Right lobe of liver (tissue), 6 donors: ENCODE data around the gene CIART. TPM values are rescaled to one million over a fixed set of nuclear protein-coding genes. Genes with fewer than 3 reads are reported as not detected.

Experiments used
- ATAC-seq, 4 donors: fragments of 200-7000 bp; cut with Tn5 transposase; one replicate each; pipeline ENCODE4 v1.9.1; 2020; ENCODE audit warnings: mild to moderate bottlenecking in 4 of 4, moderate library complexity in 4 of 4
- DNase-seq, 3 donors: peaks; one replicate each; pipeline ENCODE4 v3.0.0-alpha.2; 2020
- H3K27ac ChIP-seq, 3 donors: fragments of 200-600 bp; one replicate each; pipeline ENCODE4 v1.8.0; 2022
- H3K27me3 ChIP-seq, 2 donors: fragments of 200-600 bp; one replicate each; pipeline ENCODE4 v1.8.0; 2022
- H3K36me3 ChIP-seq, 4 donors: fragments of 200-600 bp; sonication (generic) in 1 of 4; one replicate each; pipeline versions ENCODE4 v1.5.1 to v1.8.0; 2017 to 2022; ENCODE audit warnings: control low read depth in 1 of 4
- H3K4me1 ChIP-seq, 4 donors: fragments of 200-600 bp; sonication (generic) in 1 of 4; one replicate each; pipeline versions ENCODE4 v1.5.1 to v1.8.0; 2017 to 2022; ENCODE audit warnings: control low read depth in 1 of 4
- H3K4me3 ChIP-seq, 3 donors: fragments of 200-600 bp; one replicate each; pipeline ENCODE4 v1.8.0; 2022
- H3K9me3 ChIP-seq, 4 donors: fragments of 200-600 bp; sonication (generic) in 1 of 4; one replicate each; pipeline versions ENCODE4 v1.5.1 to v1.8.0; 2017 to 2022; ENCODE audit warnings: control low read depth in 1 of 4
- POLR2A ChIP-seq: fragments of 450-650 bp; IDR thresholded peaks from one replicate; pipeline ENCODE4 v1.6.1; 2017; ENCODE audit warnings: antibody characterized with exemption, mild to moderate bottlenecking
- WGBS: methylation state at CpG from one replicate; pipeline ENCODE4 v1.1.6; 2018; ENCODE audit warnings: low coverage, low lambda C conversion rate; ENCODE audit not compliant: insufficient coverage; ENCODE audit errors: missing lambda C conversion rate; 5-methylcytosine and 5-hydroxymethylcytosine counted together
- intact Hi-C, 2 donors: fragments of 100-400 bp; cut with DNase I; formaldehyde crosslinking; loops; one replicate each; pipeline versions ENCODE4 v1.11.2 to v1.14.1; 2022
- total RNA-seq, 6 experiments: library from RNA; depleted of rRNA in 2 of 6; stranded (reverse); fragments of >200 nt in 2 of 6; fragmentation: NEBNext Ultra II Directional in 3 of 6; extraction: Animal tissue kit (Norgen Biotek cat#: 25700) in 3 of 6; gene quantifications; one replicate each; pipeline versions ENCODE4 v1.1.0 to v1.2.4, GENCODE V29; 2016 to 2023
- TF ChIP-seq, protein P1 (sequence below), 4 donors: fragments of 200-600 bp in 3 of 4; fragments of 450-650 bp in 1 of 4; IDR thresholded peaks; one replicate each; pipeline versions ENCODE4 v1.5.1 to v1.8.0; 2016 to 2022; ENCODE audit warnings: antibody characterized with exemption in 4 of 4, mild to moderate bottlenecking in 2 of 4
- donor health status: DM: no; HTN: yes; CAD: no.
- donor health status: DM: no; HTN: no; CAD: no.
- donor health status: DM: no; HTN: no; CAD: no.
- donor health status: DM: no; HTN: yes; CAD: no.
- donor health status: DM: no; HTN: yes; CAD: no.

Gene CIART
- total RNA-seq, 6 experiments from 2014 or later: 2.0 to 8.4 (median 4.4) TPM

DNA sequence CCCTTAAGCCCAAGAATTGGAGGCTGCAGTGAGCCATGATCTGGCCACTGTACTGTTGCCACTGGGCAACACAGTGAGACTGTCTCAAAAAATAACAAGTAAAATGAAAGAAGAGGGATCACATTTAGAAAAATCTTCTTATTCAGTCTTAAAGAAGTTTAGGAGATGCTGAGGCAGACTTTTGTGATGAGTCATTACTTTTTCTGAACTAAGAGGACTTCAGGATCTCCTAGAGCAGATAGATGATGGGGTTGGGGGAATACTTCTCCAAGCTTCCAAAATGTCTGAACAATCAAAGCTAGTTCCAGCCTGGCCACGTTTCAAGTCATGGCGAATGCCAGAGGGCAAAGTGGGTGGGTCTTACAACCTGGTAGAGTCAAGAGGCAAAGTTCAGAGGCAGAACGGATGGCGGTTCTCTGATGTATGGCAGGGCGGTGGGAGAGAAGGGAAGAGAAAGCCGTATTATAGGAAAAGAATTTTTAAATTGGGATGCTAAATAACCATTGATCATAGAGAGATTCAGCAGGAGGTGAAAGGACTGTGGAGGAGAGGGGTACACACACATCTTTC is 2.1 kb upstream of the CIART start:
- WGBS: 38% methylated on average over 6 of the region's 6 CpGs
- peaks cover 0 to 43% (median 13%) of the 10 kb centered on the region in 4 donors for H3K4me1 ChIP-seq
- ATAC-seq (peak; percentile 12 to 62 (median 38)), DNase-seq (peak; percentile 65 to 91 (median 84))
- intact Hi-C loops: no loop called here
- H3K27me3 ChIP-seq: no peaks in the 10 kb centered on the region
- H3K9me3 ChIP-seq: no peaks in the 10 kb centered on the region
- no peaks in the 10 kb centered on the region for H3K36me3 ChIP-seq
- peak overlapping the region in 2 of 3 donors; percentile 62 for H3K4me3 ChIP-seq
- H3K27ac ChIP-seq: peak overlapping the region in 2 of 3 donors; percentile 85 to 86
- TF ChIP-seq, protein P1, sequence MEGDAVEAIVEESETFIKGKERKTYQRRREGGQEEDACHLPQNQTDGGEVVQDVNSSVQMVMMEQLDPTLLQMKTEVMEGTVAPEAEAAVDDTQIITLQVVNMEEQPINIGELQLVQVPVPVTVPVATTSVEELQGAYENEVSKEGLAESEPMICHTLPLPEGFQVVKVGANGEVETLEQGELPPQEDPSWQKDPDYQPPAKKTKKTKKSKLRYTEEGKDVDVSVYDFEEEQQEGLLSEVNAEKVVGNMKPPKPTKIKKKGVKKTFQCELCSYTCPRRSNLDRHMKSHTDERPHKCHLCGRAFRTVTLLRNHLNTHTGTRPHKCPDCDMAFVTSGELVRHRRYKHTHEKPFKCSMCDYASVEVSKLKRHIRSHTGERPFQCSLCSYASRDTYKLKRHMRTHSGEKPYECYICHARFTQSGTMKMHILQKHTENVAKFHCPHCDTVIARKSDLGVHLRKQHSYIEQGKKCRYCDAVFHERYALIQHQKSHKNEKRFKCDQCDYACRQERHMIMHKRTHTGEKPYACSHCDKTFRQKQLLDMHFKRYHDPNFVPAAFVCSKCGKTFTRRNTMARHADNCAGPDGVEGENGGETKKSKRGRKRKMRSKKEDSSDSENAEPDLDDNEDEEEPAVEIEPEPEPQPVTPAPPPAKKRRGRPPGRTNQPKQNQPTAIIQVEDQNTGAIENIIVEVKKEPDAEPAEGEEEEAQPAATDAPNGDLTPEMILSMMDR (IDR thresholded peaks at IDR 0.05): peak in 1 of 4 donors; percentile 17
- peak; percentile 62 for TF ChIP-seq POLR2A

DNA sequence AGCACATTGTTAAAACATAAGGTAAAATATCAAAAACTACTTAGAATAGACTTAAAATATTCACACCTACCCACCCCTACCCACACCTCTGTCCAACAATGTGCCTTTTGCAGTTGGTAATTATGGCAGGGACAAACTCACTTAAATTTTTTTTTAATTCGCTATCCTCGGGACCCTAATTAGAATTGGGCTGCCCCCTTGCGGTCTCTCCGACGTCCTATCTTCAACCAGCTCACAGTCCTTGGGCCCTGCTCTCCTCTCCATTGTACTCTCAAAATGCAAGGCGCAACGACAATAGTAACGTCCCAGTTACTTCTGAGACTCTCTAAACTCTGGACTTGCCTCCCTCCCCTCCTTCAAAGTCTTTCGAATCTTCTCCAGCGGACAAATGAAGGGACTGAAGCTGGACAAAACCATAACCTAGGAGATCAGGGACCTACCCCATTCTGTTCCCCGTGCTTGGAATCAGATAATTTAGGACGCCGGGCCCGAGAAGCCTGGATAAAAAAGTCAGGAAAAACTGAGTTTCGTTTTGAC is 1.1 kb upstream of the CIART start:
- Histone ChIP-seq H3K27ac (peak overlapping the region; percentile 36 to 86 (median 85)), H3K36me3 (no peaks in the 10 kb centered on the region), H3K4me3 (peak overlapping the region; percentile 35 to 62 (median 62)), H3K27me3 (no peaks in the 10 kb centered on the region), H3K9me3 (no peaks in the 10 kb centered on the region), H3K4me1 (peaks cover 0 to 43% (median 13%) of the 10 kb centered on the region in 4 donors)
- intact Hi-C loops: no loop called here
- WGBS: under 1% methylated on average over 15 of the region's 15 CpGs
- ATAC-seq: peak; percentile 65 to 70 (median 66)
- DNase-seq: peak; percentile 77 to 78 (median 77)
- no peak for TF ChIP-seq POLR2A
- TF ChIP-seq, protein P1 (IDR thresholded peaks at IDR 0.05): peak; percentile 67 to 79 (median 74)

DNA sequence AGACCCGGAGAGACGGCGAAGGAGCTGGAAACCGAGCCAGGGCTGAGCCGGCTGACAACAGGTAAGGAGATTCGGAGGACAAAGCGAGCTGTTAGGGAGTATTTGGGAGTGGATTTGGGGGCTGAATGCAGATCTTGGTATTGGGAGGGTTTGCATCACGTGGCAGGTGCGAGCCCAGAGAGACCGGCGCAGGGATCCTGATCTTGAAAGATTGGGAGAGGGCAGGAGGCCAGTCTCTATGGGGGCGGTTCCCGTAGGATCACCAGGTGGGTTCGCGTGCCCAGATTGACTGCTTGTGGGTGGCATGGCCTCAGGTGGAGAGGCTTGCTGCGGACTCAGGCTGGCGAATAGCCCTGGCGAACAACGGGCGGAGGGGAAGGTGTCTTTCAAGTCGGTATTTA is 204 bp downstream of the CIART start:
- DNase-seq: peak; percentile 40 to 74 (median 69)

DNA sequence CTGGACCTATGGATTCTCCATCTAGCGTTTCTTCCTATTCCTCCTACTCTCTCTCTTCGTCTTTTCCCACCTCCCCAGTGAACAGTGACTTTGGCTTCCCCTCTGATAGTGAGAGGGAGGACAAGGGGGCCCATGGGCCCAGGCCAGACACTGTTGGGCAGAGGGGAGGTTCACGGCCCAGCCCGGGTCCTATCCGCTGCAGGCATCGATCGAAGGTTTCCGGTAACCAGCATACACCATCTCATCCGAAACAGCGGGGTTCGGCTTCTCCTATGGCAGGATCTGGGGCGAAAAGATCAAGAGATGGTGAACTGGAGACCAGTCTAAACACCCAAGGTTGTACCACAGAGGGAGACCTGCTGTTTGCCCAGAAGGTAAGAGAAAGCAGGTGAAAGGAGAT is 906 bp downstream of the CIART start:
- no peak for ATAC-seq
- H3K36me3 ChIP-seq: peaks cover 0 to 7% (median 0%) of the 10 kb centered on the region in 4 donors
- TF ChIP-seq, protein P1 (IDR thresholded peaks at IDR 0.05): no peak
- TF ChIP-seq POLR2A: no peak
- 96% methylated on average over 8 of the region's 12 CpGs for WGBS
- no peak for DNase-seq
- H3K9me3 ChIP-seq: no peaks in the 10 kb centered on the region
- intact Hi-C loops: no loop called here
- H3K27me3 ChIP-seq: no peaks in the 10 kb centered on the region
- H3K27ac ChIP-seq: no peak overlapping the region
- H3K4me3 ChIP-seq: peak overlapping the region in 2 of 3 donors; percentile 62
- peaks cover 0 to 34% (median 9%) of the 10 kb centered on the region in 4 donors for H3K4me1 ChIP-seq

More for the DNA sequence above, 204 bp downstream of the CIART start:
- intact Hi-C loops: no loop called here
- Histone ChIP-seq H3K27me3 (no peaks in the 10 kb centered on the region), H3K9me3 (no peaks in the 10 kb centered on the region), H3K4me1 (peaks cover 0 to 41% (median 13%) of the 10 kb centered on the region in 4 donors), H3K27ac (peak overlapping the region in 2 of 3 donors; percentile 58 to 85), H3K4me3 (peak overlapping the region; percentile 35 to 62 (median 62)), H3K36me3 (peaks cover 0 to 7% (median 0%) of the 10 kb centered on the region in 4 donors)
- no peak for TF ChIP-seq POLR2A
- TF ChIP-seq, protein P1 (IDR thresholded peaks at IDR 0.05): no peak
- peak; percentile 3 to 47 (median 24) for ATAC-seq
- WGBS: 12% methylated on average over 20 of the region's 21 CpGs
